ENCODE results near the gene CHD2.

CHD2 gene

DNA sequence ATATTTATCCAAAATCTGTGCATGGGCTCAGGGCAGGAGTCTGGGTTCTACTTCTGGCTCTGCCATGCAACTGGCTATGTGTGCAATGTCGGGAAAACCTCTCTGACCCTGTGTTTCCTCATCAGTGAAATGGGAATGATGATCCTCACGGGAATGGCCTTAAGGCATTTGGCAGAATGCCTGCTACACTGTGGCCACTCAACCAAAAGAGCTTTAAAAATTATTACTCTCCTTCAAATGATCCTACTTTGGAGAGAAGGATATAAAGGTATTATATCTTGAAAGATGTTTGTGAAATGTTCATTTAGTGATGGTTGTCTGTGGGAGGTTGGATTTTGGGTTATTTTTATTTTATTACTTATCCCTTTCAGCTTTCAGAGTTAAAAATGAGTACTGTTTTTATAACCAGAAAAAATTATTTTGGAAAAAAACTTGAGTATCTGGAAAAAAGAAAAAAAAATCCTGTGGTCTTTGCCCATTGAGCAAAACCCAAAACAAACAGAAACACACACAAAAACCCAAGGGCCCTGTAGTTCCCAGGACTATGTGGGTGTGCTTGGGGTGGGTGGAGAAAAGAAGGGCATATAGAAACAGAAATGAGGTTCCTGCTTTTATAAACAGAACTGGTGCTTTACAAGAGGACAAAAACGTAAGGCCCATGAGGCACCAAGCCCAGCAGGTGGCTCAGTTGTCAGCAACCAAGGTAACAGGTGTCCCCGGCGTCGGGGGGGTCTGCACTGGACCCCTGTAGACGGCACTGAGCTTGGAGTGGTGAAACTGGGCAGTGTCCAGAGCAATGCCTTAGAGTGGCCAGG is 166.9 kb downstream of the CHD2 start:
- Histone ChIP-seq H3K4me3 (peak overlapping the region; percentile 28), H3K27ac (peak overlapping the region; percentile 40 to 51)
- DNase-seq (ENCODE audit: low spot score) = no peak
- TF ChIP-seq CTCF (IDR thresholded peaks at IDR 0.05) = no peak

- peak overlapping the region; percentile 40 to 51 for H3K27ac ChIP-seq
- H3K4me3 ChIP-seq = peak overlapping the region; percentile 28
- TF ChIP-seq CTCF (IDR thresholded peaks at IDR 0.05) = no peak
- no peak for DNase-seq (ENCODE audit: low spot score)
These were observed 167.5 kb downstream of the CHD2 start for GRCh38 chr15:93067649-93068085.

GRCh38 chr15:93068581-93069199 is 168.6 kb downstream of the CHD2 start:
- Histone ChIP-seq H3K27ac (peak overlapping the region in 1 of 2 donors; percentile 51), H3K4me3 (no peak overlapping the region)
- no peak for TF ChIP-seq CTCF (IDR thresholded peaks at IDR 0.05)
- no peak for DNase-seq (ENCODE audit: low spot score)

GRCh38 chr15:93070132-93070531 is 170.0 kb downstream of the CHD2 start:
- TF ChIP-seq CTCF (IDR thresholded peaks at IDR 0.05) = no peak
- DNase-seq (ENCODE audit: low spot score) = no peak
- H3K4me3 ChIP-seq = no peak overlapping the region
- H3K27ac ChIP-seq = no peak overlapping the region

DNA sequence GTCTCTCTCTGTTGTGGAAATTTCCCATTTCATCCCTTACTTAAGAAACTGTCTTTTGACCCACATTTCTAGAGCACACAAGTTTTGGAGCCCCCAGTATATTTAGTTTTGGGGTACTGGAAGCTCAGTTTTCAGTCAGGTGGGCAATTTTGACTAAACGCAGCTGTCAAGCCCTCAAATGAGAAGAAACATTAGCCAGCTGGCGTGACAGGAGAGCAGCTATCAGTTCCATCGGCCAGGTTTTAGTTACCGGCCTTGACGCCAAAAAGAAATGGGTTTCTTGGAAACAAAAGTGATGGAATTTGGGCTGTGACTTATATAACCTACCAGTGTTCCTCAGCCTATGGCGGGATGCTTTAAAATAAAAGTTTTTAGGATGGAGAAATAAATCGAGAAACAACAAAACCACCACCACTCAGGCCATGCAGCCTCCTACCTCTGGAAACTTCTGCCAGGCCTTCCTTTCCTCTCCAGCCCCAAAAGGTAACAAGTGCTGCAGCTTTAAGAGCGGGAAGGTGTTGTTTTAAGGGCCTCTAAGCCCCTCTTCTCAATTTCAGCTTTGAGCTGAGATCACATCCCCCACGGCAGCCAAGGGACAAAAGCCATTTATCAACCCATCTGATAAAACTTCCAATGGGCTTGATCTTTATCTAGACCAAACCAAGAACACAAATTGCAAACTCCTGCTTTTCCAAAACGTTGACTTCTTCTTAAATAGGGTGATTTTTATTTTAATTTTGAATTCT is 170.6 kb downstream of the CHD2 start:
- no peak for DNase-seq (ENCODE audit: low spot score)
- Histone ChIP-seq H3K27ac (no peak overlapping the region), H3K4me3 (peak overlapping the region; percentile 87)
- no peak for TF ChIP-seq CTCF (IDR thresholded peaks at IDR 0.05)

DNA sequence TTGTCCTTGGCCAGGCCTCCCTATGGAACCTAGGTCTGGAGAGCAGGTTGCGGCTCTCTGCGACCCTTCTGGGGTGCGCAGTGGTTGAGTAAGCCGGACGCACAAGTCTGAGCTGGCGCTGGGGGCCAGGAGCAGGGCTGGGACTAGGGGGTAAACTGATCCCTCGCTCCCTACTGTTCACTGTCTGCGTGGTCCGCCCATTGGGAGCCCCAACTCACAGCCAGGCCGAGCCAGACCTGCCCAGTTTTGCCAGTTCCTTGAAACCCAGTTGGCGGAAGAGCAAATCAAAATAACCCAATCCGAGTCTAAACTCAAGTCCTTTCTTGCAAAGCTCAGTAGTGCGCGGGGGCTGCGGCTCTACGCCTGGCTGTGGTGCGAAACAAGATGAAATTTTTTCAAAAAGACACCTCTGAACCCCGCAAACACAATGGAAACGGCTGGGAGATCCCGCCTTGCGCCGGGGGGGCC is 171.4 kb downstream of the CHD2 start:
- H3K4me3 ChIP-seq = peak overlapping the region; percentile 87
- no peak for DNase-seq (ENCODE audit: low spot score)
- no peak for TF ChIP-seq CTCF (IDR thresholded peaks at IDR 0.05)
- peak overlapping the region; percentile 2 to 15 for H3K27ac ChIP-seq
